NCI-H1436 treated with DMSO at 0.1 percent for 48 hours (cell line): Measurements from ENCODE around the gene CAPZB.

Experiments
- DNase-seq: peaks from one replicate; lab custom pipeline; 2025; lab: John Stamatoyannopoulos, UW

Gene CAPZB

GRCh38 chr1:19405761-19406487, 79.4 kb downstream of the CAPZB start:
- DNase-seq: peak; percentile 44

GRCh38 chr1:19405195-19405760, 80.1 kb downstream of the CAPZB start:
- no peak for DNase-seq

- no peak for DNase-seq
Observed at GRCh38 chr1:19404748-19405147, 80.6 kb downstream of the CAPZB start.

GRCh38 chr1:19403256-19403655, 82.1 kb downstream of the CAPZB start:
- no peak for DNase-seq

GRCh38 chr1:19402031-19402813, 83.1 kb downstream of the CAPZB start:
- no peak for DNase-seq

GRCh38 chr1:19401535-19401889, 83.8 kb downstream of the CAPZB start:
- no peak for DNase-seq

GRCh38 chr1:19400875-19401534, 84.3 kb downstream of the CAPZB start:
- DNase-seq: no peak

- no peak for DNase-seq
Observed at GRCh38 chr1:19400192-19400611, 85.1 kb downstream of the CAPZB start.

GRCh38 chr1:19398309-19398760, 87.0 kb downstream of the CAPZB start:
- no peak for DNase-seq

GRCh38 chr1:19397217-19397945, 88.0 kb downstream of the CAPZB start:
- DNase-seq: no peak

- DNase-seq: no peak
Observed at GRCh38 chr1:19396280-19396679, 89.1 kb downstream of the CAPZB start.

- DNase-seq: no peak
Observed at GRCh38 chr1:19395678-19396192, 89.6 kb downstream of the CAPZB start.

GRCh38 chr1:19393046-19393445, 92.3 kb downstream of the CAPZB start:
- no peak for DNase-seq

GRCh38 chr1:19392221-19392620, 93.1 kb downstream of the CAPZB start:
- DNase-seq: no peak

- DNase-seq: no peak
Observed at GRCh38 chr1:19391596-19391981, 93.8 kb downstream of the CAPZB start.

- no peak for DNase-seq
Observed at GRCh38 chr1:19390901-19391595, 94.3 kb downstream of the CAPZB start.

GRCh38 chr1:19390166-19390850, 95.0 kb downstream of the CAPZB start:
- no peak for DNase-seq

- DNase-seq: no peak
Observed at GRCh38 chr1:19388980-19389379, 96.4 kb downstream of the CAPZB start.

- no peak for DNase-seq
Observed at GRCh38 chr1:19387045-19387467, 98.3 kb downstream of the CAPZB start.

GRCh38 chr1:19385869-19386591, 99.3 kb downstream of the CAPZB start:
- DNase-seq: no peak
